SK-N-SH (cell line): Measurements from ENCODE around the gene KREMEN2. TPM values are rescaled to one million over a fixed set of nuclear protein-coding genes. Genes with fewer than 3 reads are reported as not detected.

Experiments
- CTCF ChIA-PET: fragments of 300-600, 350-600 bp; formaldehyde crosslinking; extraction: SDS; loops from one replicate; lab custom pipeline; 2021; lab: Yijun Ruan, JAX
- POLR2A ChIA-PET: fragments of 350-600 bp; sonication (Branson Sonifier 250); formaldehyde crosslinking; extraction: SDS; loops from one replicate; lab custom pipeline; 2020; ENCODE audit warnings: antibody characterized with exemption, inconsistent platforms; lab: Yijun Ruan, JAX
- DNase-seq: peaks from one replicate; pipeline ENCODE4 v3.0.0; 2012
- H2AFZ ChIP-seq: fragments of 200-600 bp; sonication (generic); 2 replicates; pipeline ENCODE4 v1.8.1; 2016; ENCODE audit warnings: antibody characterized with exemption, mild to moderate bottlenecking, low read depth
- H3F3A ChIP-seq: fragments of 200-600 bp; sonication (generic); replicated peaks from 2 replicates; pipeline ENCODE3; 2016; ENCODE audit warnings: antibody characterized with exemption, mild to moderate bottlenecking; ENCODE audit not compliant: insufficient read depth
- H3K27ac ChIP-seq, 2 experiments: fragments of 200-500 bp in 1 of 2; fragments of 200-600 bp in 1 of 2; sonication (Bioruptor generic) in 1 of 2; sonication (generic), shearing (Covaris generic) in 1 of 2; 2 replicates each; pipeline versions ENCODE4 v1.5.1 to v1.6.1; 2014 to 2016; ENCODE audit warnings: low read depth in 2 of 2, inconsistent platforms in 1 of 2, low read length in 1 of 2, mild to moderate bottlenecking in 1 of 2, mixed read lengths in 1 of 2
- H3K27me3 ChIP-seq: fragments of 200-600 bp; sonication (generic), shearing (Covaris generic); 2 replicates; pipeline ENCODE4 v1.6.1; 2016; ENCODE audit warnings: mixed run types; ENCODE audit not compliant: insufficient read depth
- H3K36me3 ChIP-seq, 2 experiments: fragments of 200-500 bp in 1 of 2; fragments of 200-600 bp in 1 of 2; sonication (Bioruptor generic) in 1 of 2; sonication (generic) in 1 of 2; replicated peaks in 1 of 2; 2 replicates each; pipeline versions ENCODE3 to v1.5.1; 2014 to 2016; ENCODE audit warnings: low read length in 1 of 2, mild to moderate bottlenecking in 1 of 2; ENCODE audit not compliant: insufficient read depth in 2 of 2, control insufficient read depth in 1 of 2
- H3K4me1 ChIP-seq, 2 experiments: fragments of 200-500 bp in 1 of 2; fragments of 200-600 bp in 1 of 2; sonication (Bioruptor generic) in 1 of 2; sonication (generic), shearing (Covaris generic) in 1 of 2; 2 replicates each; pipeline versions ENCODE4 v1.5.1 to v1.6.1; 2014 to 2016; ENCODE audit warnings: low read depth in 1 of 2, low read length in 1 of 2, mixed run types in 1 of 2; ENCODE audit not compliant: insufficient read depth in 2 of 2, control insufficient read depth in 1 of 2
- H3K4me2 ChIP-seq: fragments of 200-600 bp; sonication (generic), shearing (Covaris generic); 2 replicates; pipeline ENCODE4 v1.6.1; 2017; ENCODE audit warnings: mixed run types
- H3K4me3 ChIP-seq, 2 experiments: fragments of 200-500 bp in 1 of 2; fragments of 200-600 bp in 1 of 2; sonication (Bioruptor generic) in 1 of 2; sonication (generic), shearing (Covaris generic) in 1 of 2; 2 replicates each; pipeline versions ENCODE4 v1.5.1 to v1.8.1; 2014 to 2016; ENCODE audit warnings: low read depth in 2 of 2, inconsistent platforms in 1 of 2, low read length in 1 of 2, mild to moderate bottlenecking in 1 of 2, mixed read lengths in 1 of 2, moderate library complexity in 1 of 2
- H3K79me2 ChIP-seq: fragments of 200-600 bp; sonication (generic); 2 replicates; pipeline ENCODE4 v1.8.1; 2017; ENCODE audit warnings: mild to moderate bottlenecking; ENCODE audit not compliant: insufficient read depth
- H3K9ac ChIP-seq: fragments of 200-600 bp; sonication (generic); 2 replicates; pipeline ENCODE4 v1.6.1; 2017; ENCODE audit warnings: mixed run types
- H3K9me2 ChIP-seq: fragments of 200-600 bp; sonication (generic); 2 replicates; pipeline ENCODE4 v1.6.1; 2017; ENCODE audit warnings: mixed run types
- H3K9me3 ChIP-seq: fragments of 200-600 bp; sonication (generic); 2 replicates; pipeline ENCODE4 v1.6.1; 2017; ENCODE audit warnings: mixed run types, mild to moderate bottlenecking, moderate library complexity
- H4K20me1 ChIP-seq: fragments of 200-600 bp; sonication (generic); 2 replicates; pipeline ENCODE4 v1.6.1; 2017; ENCODE audit warnings: mild to moderate bottlenecking, mixed run types; ENCODE audit not compliant: insufficient read depth
- CHD2 ChIP-seq: fragments of 150-350 bp; IDR thresholded peaks from 2 replicates; pipeline ENCODE4 v1.6.1; 2018; ENCODE audit warnings: low read length; ENCODE audit not compliant: partially characterized antibody
- CTCF ChIP-seq: fragments of 200-600 bp; sonication (generic); IDR thresholded peaks from 2 replicates; pipeline ENCODE4 v1.6.1; 2017; ENCODE audit warnings: antibody characterized with exemption, mild to moderate bottlenecking, moderate library complexity
- ELF1 ChIP-seq: IDR thresholded peaks from 2 replicates; pipeline ENCODE4 v1.4.0; 2012
- FOXJ3 ChIP-seq: sonication (generic); formaldehyde crosslinking; IDR thresholded peaks from 2 replicates; pipeline ENCODE4 v1.5.1; 2020; ENCODE audit warnings: mild to moderate bottlenecking, missing genetic modification reagents
- FOXM1 ChIP-seq: IDR thresholded peaks from 2 replicates; pipeline ENCODE4 v1.4.0; 2012; ENCODE audit warnings: low read depth, mild to moderate bottlenecking
- GABPA ChIP-seq: IDR thresholded peaks from 2 replicates; pipeline ENCODE4 v1.4.0; 2012; ENCODE audit warnings: low read depth, mild to moderate bottlenecking
- IRF3 ChIP-seq: fragments of 150-350 bp; IDR thresholded peaks from 2 replicates; pipeline ENCODE4 v1.6.1; 2016; ENCODE audit warnings: mild to moderate bottlenecking, low read depth, low read length
- JUND ChIP-seq: IDR thresholded peaks from 2 replicates; pipeline ENCODE4 v1.4.0; 2012
- MAX ChIP-seq: IDR thresholded peaks from 2 replicates; pipeline ENCODE4 v1.4.0; 2012; ENCODE audit warnings: low read depth
- MEF2A ChIP-seq: IDR thresholded peaks from 2 replicates; pipeline ENCODE4 v1.4.0; 2012; ENCODE audit warnings: low read depth, borderline replicate concordance
- NFIC ChIP-seq: IDR thresholded peaks from 2 replicates; pipeline ENCODE4 v1.4.0; 2012; ENCODE audit warnings: borderline replicate concordance
- NRF1 ChIP-seq: IDR thresholded peaks from 2 replicates; pipeline ENCODE4 v1.6.1; 2012; ENCODE audit warnings: low read depth, mild to moderate bottlenecking, low read length
- PBX3 ChIP-seq: IDR thresholded peaks from 2 replicates; pipeline ENCODE4; 2012
- POLR2AphosphoS5 ChIP-seq: IDR thresholded peaks from 2 replicates; pipeline ENCODE4 v1.6.1; 2012; ENCODE audit warnings: low read depth, low read length
- RAD21 ChIP-seq: IDR thresholded peaks from 2 replicates; pipeline ENCODE4 v1.6.1; 2012; ENCODE audit warnings: mild to moderate bottlenecking, low read length
- TCF12 ChIP-seq: IDR thresholded peaks from 2 replicates; pipeline ENCODE4 v1.4.0; 2012
- TEAD4 ChIP-seq: IDR thresholded peaks from 2 replicates; pipeline ENCODE4 v1.4.0; 2012; ENCODE audit warnings: mild to moderate bottlenecking, borderline replicate concordance; ENCODE audit not compliant: insufficient read depth
- WGBS: methylation state at CpG from one replicate; pipeline ENCODE4 v1.1.6; 2017; ENCODE audit warnings: low lambda C conversion rate; 5-methylcytosine and 5-hydroxymethylcytosine counted together
- polyA plus RNA-seq, 3 experiments: library from polyadenylated mRNA; depleted of rRNA; stranded (reverse); fragments of >200 nt; gene quantifications; 2 replicates each; pipeline ENCODE4 v1.2.3, GENCODE V29; 2012

Gene KREMEN2
- polyA plus RNA-seq, 1 of the 3 experiments (the other 2 are of a cell fraction): 0.77 TPM

- Histone ChIP-seq H3K9me2 (no peaks in the 10 kb centered on the region), H4K20me1 (no peaks in the 10 kb centered on the region), H3K27ac (no peak overlapping the region), H3K4me2 (no peak overlapping the region), H3K9ac (no peak overlapping the region), H3F3A (no peaks in the 10 kb centered on the region), H3K27me3 (peaks cover 12% of the 10 kb centered on the region; the same call in 1 of the 2 replicates), H3K4me1 (no peaks in the 10 kb centered on the region), H3K36me3 (no peaks in the 10 kb centered on the region), H2AFZ (no peak overlapping the region), H3K9me3 (no peaks in the 10 kb centered on the region), H3K4me3 (no peak overlapping the region), H3K79me2 (no peaks in the 10 kb centered on the region)
- TF ChIP-seq MEF2A (no peak), FOXJ3 (CRISPR knock-in tag) (no peak), MAX (no peak), CTCF (no peak), FOXM1 (no peak), NFIC (no peak), TEAD4 (no peak), NRF1 (no peak), CHD2 (no peak), IRF3 (no peak), TCF12 (no peak), POLR2AphosphoS5 (no peak), JUND (no peak), RAD21 (no peak), GABPA (no peak), PBX3 (no peak), ELF1 (no peak)
- DNase-seq: no peak
- POLR2A ChIA-PET: no interaction called here
- 53% methylated on average over 6 of the region's 26 CpGs for WGBS
- CTCF ChIA-PET: interaction anchor here (1.1 kb wide), 1 partner anchor 87 kb away, joined by 3 read pairs; no protein-coding TSS in a partner anchor
Measured at GRCh38 chr16:2954656-2955381, 9.3 kb upstream of the KREMEN2 start.
